ENCODE results near the gene CCR1.
A peak's percentile ranks its signal among the peaks of the same experiment; 100 is the strongest.

CCR1 gene
- 0 to 0.07 reads per million in 2 donors for total RNA-seq

GRCh38 chr3:46208167-46208704, at the start of gene CCR1:
CCR1 (minus strand) TSS chr3:46208313; CDS start chr3:46204313, 4,000 bp downstream.
- peak in 2 of 5 experiments; percentile 52 to 70 for DNase-seq

GRCh38 chr3:46252980-46253379, 44.9 kb upstream of the CCR1 start:
- DNase-seq = no peak

GRCh38 chr3:46245146-46245545, 37.0 kb upstream of the CCR1 start:
- DNase-seq = no peak

GRCh38 chr3:46243560-46243959, 35.4 kb upstream of the CCR1 start:
- no peak for DNase-seq

- peak in 1 of 5 experiments; percentile 33 for DNase-seq
Observed at GRCh38 chr3:46242120-46242519, 34.0 kb upstream of the CCR1 start, which contains the start of gene CCR3. CCR3 (plus strand) TSS chr3:46242460; CDS start chr3:46265159, 22,699 bp downstream.

GRCh38 chr3:46239952-46240351, 31.8 kb upstream of the CCR1 start:
- DNase-seq = no peak

GRCh38 chr3:46239301-46239938, 31.3 kb upstream of the CCR1 start:
- no peak for DNase-seq

GRCh38 chr3:46238386-46238785, 30.3 kb upstream of the CCR1 start:
- no peak for DNase-seq

- DNase-seq = no peak
Observed at GRCh38 chr3:46236294-46237054, 28.4 kb upstream of the CCR1 start.

GRCh38 chr3:46235425-46235824, 27.3 kb upstream of the CCR1 start:
- DNase-seq = no peak

- DNase-seq = no peak
Observed at GRCh38 chr3:46233194-46233593, 25.1 kb upstream of the CCR1 start.

- no peak for DNase-seq
Observed at GRCh38 chr3:46231323-46231722, 23.2 kb upstream of the CCR1 start.

- peak in 2 of 5 experiments; percentile 12 to 17 for DNase-seq
Observed at GRCh38 chr3:46228260-46229242, 20.4 kb upstream of the CCR1 start.

GRCh38 chr3:46222435-46223161, 14.5 kb upstream of the CCR1 start:
- no peak for DNase-seq

- no peak for DNase-seq
Observed at GRCh38 chr3:46221938-46222337, 13.8 kb upstream of the CCR1 start.

- DNase-seq = no peak
Observed at GRCh38 chr3:46221391-46221790, 13.3 kb upstream of the CCR1 start.

- DNase-seq = no peak
Observed at GRCh38 chr3:46218196-46218709, 10.1 kb upstream of the CCR1 start.

- no peak for DNase-seq
Observed at GRCh38 chr3:46215810-46216414, 7.8 kb upstream of the CCR1 start.

GRCh38 chr3:46214751-46215352, 6.7 kb upstream of the CCR1 start:
- peak in 1 of 5 experiments; percentile 26 for DNase-seq

GRCh38 chr3:46213201-46213600, 5.1 kb upstream of the CCR1 start:
- peak in 2 of 5 experiments; percentile 43 to 60 for DNase-seq

GRCh38 chr3:46212101-46212500, 4.0 kb upstream of the CCR1 start:
- DNase-seq = no peak
